NCI-H1694 (cell line): ENCODE measurements around the gene ADAM30.

ENCODE experiments used
- DNase-seq: peaks from one replicate; lab custom pipeline; 2025; lab: John Stamatoyannopoulos, UW

ADAM30 gene

DNA sequence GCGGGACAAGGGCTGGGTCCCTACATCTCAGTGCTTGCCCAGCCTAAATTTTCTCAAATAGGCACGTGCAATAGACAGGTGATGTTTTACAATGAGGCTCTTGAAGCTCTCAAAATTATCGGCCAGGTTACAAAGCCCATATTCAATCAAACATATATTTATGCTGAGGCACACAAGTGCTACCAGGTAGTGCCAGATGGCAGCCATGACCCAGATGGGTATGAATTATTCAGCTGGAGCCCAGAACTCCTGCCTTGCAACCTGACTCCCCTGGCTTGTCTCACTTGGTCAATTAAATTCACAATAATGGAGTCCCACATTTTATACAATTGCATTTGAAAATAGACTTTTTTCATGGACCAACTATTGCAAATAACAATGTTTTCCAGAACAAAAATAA, 12.3 kb upstream of the ADAM30 start:
- DNase-seq, result no peak

DNA sequence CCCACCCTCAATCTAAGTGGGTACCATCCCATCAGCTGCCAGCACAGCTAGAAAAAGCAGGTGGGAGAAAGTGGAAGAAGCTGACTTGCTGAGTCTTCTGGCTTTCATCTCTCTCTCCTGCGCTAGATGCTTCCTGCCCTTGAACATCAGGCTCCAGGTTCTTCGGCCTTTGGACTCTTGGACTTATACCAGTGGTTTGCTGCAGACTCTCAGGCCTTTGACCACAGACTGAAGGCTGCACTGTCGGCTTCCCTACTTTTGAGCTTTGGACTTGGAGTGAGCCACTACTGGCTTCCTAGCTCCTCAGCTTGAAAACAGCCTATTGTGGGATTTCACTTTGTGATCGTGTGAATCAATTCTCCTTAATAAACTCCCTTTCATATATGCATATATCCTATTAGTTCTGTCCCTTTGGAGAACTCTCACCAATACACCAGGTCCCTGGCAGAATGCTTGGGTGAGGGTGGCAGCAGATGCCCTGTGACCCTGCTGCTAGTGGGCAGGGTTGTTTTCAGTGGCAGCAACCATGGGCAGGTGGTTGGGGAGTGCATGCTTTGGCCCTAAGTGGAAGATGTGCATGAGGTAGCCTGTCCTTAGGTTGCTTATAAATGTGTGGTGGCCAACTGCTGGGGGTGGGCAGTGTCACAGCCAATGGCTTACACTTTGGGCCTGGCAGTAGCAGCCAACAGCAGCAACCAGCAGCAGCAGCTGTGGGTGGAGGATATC, 10.8 kb upstream of the ADAM30 start:
- DNase-seq, result no peak

GRCh38 chr1:119903443-119903835, 7.1 kb upstream of the ADAM30 start:
- DNase-seq, result no peak

DNA sequence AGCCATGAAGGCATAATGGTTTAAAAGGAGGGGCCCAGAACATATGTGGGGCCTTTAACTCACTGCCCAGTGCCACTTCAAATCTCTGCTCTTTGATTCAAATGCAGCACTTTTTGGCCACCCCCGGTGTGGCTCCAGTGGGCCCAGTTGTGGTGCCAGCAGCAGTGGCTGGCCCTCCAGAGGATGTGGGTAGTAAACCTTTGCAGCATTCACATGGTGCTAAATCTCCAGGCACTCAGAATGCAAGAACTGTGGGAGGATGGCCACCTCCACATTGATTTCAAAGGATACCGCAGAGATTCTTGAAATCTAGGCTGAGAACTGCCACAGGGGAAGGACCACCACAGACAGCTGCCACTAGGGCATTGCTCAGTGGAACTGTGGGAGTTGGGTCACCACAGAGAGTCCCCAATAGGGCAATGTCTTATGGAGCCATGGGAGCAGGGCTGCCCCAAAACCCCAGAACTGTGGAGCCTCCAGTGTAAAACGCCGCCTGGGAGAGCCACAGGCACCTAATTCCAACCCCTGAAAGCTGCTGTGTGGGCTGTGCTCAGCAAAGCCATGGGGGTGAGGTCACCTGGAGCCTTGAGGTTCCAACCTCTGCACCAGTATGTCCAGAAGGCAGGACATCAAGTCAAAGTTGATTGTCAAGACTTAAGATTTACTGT, 6.6 kb upstream of the ADAM30 start:
- DNase-seq, result no peak

GRCh38 chr1:119898981-119899720, 2.8 kb upstream of the ADAM30 start:
- DNase-seq, result no peak

DNA sequence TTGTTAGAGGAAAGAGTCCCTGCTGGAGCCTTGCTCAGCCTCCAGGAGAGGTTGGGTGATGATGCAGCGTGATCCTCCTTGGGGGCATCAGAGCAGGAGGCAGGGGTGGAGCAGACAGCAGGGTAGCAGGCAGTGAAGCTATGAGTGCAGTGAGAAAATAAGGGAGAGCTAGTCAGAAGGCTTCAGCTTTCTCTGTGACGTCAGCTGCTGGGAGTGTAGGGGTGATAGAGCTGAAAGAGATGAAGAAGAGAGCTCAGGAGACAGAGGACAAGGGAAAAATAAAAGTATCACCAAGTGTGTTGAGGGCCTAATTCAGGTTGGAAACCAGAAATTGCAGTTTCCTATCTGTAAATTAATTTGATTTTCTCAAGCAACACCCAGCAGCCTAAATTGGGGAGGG, 2.2 kb upstream of the ADAM30 start:
- DNase-seq, result no peak

DNA sequence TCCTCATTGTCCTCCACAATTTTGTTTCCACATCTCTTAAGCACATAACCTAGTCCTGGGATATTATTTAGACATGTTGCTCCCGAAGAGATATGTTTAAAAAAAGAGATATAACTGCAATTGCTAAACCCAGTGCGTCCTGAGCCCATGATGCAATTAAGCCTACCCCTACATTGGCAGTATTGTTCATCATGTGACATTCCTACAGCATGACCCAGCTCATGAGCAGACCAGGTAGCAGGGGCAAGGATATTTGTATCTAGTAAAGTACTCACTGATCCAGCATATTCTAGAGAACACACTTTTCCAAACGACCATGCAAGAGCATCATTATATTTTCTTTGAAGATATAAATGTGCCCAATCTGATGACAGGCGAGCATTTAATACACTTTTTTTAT, 1.2 kb downstream of the ADAM30 start:
- no peak for DNase-seq

DNA sequence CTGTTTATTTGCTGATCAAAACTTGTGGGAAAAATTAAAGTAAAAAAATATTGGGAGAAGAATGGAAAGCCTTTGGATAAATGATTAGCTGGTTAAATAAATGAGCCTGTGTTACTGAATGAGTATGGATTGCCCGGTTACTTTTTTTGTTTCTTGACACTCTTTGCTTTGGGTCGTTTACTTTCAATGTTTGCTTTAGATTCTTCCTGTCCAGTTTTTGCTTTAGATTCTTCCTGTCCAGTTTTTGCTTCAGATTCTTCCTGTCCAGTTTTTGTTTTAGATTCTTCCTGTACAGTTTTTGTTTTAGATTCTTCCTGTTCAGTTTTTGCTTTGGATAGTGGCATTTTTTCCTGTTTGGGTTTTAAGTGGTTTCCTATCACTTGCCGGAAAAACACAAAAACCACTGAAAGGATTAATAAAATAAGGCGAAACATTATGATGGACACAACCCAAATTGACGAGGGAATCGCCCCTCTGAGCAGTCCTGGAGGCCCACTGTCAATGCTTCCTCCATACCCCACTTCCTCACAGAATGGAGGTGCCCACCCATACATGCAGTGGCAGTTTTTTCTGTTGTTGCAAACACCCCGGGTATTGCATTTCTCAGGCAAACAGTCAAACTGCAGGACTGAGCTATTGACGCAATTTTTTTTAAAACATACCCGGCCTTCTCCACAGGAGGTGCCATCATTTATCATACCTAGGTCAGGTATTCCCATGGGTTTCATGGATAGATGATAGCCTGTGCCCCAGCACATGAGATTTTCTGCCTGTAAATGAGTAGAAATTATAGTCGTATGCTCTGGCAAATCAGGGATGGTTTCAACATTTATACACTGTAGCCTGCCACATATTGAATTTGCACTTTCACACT, 2.3 kb downstream of the ADAM30 start:
- DNase-seq, result no peak

DNA sequence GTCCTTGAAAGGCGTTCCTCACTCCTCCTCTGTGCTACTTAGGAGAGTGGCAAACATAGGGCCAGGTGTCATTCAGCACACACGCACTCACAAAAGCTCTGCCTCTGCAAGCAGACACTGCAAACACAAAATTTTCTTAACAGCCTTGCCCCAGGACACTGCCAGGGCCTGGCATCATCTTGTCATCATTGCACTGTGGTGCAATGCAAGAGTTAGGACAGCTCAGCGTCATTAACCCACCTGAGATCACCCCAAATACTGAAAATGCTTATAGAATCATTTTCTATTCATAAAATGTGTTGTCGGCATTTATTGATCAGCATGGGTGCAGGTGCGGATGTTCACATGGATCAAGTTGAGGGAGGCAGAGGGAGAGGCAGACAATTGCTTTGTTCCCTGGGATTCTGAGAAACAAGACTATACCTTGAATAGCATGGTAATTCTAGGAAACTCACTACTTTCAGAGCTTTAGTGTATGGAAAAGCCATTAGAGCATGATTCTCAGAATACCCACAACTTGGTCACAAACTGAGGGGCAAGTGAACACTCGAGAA, 3.0 kb downstream of the ADAM30 start:
- no peak for DNase-seq

DNA sequence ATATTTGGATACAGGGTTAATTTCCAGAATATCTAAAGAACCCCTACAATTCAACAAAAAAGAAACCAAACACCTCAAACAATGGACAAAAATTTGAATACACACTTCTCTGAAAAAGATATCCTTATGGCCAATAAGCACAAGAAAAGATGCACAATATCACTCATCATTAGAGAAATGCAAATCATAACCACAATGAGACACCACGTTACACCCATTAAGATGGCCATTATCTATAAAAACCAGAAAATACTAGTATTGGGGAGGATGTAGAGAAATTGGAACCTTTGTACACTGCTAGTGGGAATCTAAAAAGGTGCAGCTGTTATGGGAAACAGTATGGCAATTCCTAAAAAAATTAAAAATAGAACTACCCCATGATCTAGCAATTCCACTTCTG, 4.9 kb downstream of the ADAM30 start:
- no peak for DNase-seq

DNA sequence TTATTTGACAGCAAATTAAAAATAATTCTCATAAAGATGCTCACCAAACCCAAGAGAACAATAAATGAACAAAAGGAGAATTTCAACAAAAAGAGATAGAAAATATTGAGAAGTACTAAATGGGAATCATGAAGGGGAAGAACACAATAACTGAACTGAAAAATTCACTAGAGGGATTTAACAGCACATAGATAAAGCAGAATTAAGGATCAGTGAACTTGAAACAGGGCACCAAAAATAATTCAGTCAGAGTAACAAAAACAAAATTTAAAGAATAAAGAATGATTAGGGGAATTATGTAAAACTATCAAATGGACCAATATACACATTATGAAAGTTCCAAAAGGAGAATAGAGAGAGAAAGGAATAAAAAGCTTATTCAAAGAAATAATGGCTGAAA, 7.8 kb downstream of the ADAM30 start:
- DNase-seq, result no peak

DNA sequence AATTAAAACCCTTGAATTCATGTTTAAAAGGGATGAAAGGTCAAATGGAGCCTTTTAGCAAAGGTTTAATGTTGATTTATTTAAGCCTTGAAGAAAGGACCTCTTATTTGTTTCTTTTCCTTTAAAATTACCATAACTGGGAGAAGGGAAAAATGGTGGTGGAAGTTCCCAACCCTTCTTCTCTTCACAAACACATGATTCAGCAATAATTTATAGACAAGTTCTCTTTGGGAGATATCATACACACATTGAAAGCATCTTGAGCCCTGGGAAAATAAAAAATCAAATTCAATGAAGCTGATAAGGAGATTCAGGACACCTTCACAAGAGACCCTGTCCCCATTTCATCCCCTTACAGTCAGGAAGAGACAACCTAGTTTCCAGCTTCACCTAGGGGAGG, 8.9 kb downstream of the ADAM30 start:
- no peak for DNase-seq

- DNase-seq, result peak; percentile 6
These were observed 10.2 kb downstream of the ADAM30 start for GRCh38 chr1:119885903-119886783.

DNA sequence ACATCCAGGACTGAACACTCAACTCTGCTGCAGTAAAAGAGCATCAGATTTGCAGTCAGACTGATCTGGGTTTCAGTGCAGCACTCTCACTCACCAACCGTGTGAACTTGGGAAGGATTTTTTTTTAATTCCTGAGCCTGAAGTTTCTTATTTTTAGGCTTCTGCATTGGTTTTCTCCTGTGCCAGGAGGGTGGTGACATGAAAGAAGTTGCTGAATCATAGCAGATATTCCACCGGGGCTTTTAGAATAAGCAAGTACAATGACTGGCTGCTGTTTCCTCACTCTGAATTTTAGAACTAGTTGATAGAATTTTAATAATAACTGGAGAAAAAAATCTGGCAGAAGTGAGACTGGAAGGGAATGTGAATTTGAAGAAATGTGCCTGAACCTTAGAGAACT, 11.6 kb downstream of the ADAM30 start:
- DNase-seq, result no peak

GRCh38 chr1:119883826-119884225, 12.5 kb downstream of the ADAM30 start:
- no peak for DNase-seq

DNA sequence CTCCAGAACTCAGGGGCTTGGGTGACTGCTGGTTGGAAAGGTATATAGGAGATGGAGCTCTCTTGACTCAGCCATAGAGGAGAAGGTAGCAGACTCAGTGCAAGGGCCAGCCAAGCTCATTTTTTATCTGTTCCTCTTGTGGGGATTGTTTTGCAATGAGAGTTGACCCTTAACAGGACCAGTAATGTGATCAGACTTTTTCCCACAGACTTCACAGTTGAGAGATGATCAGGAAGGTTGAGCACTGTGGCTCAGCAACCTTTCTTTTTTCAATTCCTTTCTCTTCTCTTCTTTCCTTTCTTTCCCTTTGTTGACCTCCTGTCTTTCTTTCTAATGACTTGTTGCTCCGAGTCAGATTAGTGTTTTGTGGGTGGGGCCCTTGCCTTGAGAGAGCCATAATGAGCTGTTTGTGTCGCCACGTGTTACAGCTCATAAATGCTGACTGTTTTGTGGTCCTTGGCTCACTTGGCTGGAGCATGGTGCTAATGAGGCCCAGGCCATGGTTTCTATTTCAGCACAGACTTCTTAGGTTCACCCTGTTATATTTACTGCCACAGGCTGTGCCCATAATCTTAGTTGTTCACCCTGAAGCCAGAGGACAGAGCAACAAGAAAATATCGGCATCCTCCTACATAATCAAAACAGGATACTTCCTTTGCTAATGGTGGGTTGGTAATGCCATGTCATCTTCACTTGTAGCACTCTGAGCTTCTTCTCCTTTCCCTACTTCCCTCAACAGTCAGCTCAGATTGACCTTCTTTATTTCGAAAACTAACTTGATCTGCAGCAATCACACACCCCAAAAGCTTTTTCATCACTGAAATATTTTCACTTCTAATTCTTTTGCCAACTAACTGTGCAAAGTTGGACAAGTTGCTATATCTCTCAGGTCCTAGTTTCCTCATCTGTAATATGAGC, 13.9 kb downstream of the ADAM30 start:
- no peak for DNase-seq

DNA sequence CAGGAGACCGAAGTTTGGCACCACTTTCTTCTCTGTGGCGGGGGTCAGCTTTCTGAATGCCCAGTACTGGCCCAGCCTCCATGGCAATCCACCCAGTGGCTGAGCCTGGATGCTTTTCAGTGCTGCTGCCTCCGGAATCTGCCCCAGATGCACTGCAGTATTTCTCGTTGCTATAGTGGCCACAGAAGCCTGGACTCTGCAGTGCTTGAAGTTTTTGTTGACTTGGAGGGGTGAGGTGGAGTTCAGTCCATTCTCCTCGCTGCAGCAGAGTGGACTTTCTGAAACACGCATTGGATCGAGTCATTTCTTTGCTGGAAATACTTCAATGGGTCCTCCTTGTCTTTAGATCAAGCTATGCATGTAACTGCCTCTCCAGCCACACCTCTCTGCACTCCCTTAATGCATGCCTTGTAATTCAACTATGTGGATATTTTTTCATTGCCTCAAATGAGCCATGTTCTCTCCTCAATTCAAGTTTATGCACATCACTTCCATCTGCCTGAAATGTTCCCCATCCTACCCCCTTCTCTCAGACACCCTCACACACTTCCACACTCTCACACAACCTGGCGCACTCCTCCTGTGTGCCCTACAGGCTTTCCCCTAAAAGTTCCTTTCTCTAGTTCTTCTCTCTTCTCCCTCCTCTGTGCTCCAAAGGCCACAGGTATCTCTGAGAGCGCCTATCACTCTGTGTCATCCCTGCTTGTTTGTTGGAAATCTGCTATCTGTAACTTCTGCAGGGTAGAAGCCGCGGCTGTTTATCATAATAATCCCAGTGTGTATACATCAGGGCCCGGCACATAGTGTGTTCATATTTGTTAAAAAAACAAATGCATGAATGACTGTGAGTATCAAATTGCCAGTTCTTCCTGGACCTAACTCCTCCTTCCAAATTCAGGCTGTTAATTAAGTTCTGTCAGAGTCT, 16.5 kb downstream of the ADAM30 start:
- no peak for DNase-seq

DNA sequence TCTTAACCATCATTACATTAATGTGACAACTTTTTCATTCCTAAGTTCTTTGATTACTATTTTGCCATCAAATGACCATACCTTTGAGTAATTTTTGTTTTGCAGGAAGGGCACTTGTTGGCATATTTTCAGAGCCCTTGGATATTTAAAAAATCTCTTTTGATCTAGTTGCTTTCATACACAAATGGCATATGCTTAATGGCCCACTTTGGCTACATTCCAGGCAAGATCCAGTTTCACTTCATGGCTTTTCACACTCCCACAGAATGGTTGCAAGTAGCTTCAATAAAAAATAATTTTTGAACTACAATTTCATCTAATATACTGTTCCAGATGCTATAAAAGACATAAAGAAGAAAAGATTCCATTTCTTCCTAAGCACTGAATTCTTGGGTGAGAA, 18.1 kb downstream of the ADAM30 start:
- DNase-seq, result peak; percentile 68

DNA sequence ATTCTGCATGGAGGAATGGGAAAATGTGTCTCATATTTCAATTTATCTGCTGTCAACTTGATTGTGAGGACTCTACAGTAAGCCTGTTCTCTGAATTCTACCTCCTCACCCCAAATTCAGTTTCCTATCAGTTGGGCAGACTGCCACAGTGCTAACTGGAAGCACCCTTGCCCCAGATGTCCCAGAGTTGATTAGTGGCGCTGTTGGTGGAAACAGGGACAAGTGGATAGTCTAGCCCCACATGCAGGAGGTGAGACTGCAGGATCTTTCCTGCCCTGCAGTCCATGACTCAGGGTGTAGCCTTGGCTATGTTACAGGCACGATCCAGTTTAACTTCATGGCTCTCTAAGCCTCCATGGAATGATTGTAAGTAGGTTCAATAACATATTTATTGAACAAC, 22.1 kb downstream of the ADAM30 start:
- no peak for DNase-seq
